SK-N-MC (cell line): ENCODE results near the gene PANK2.
A peak's percentile ranks its signal among the peaks of the same experiment; 100 is the strongest.

Experiments
- EZH2 ChIP-seq: fragments of 200-600 bp; sonication (generic); IDR thresholded peaks from one replicate; pipeline ENCODE4 v1.6.1; 2017; ENCODE audit warnings: antibody characterized with exemption
- FOXP2 ChIP-seq: optimal IDR thresholded peaks from 2 replicates; pipeline ENCODE3; 2011; ENCODE audit warnings: mild to moderate bottlenecking, moderate library complexity; ENCODE audit not compliant: insufficient read depth; ENCODE audit errors: extremely low read length, control extremely low read depth
- POLR2AphosphoS5 ChIP-seq: IDR thresholded peaks from 2 replicates; pipeline ENCODE4 v1.6.1; 2012; ENCODE audit warnings: mild to moderate bottlenecking, low read depth, low read length, borderline replicate concordance

GRCh38 chr20:3846740-3847428 is 42.3 kb upstream of the PANK2 start, which contains the start of gene MAVS:
- no peak for TF ChIP-seq EZH2
- peak; percentile 95 for TF ChIP-seq POLR2AphosphoS5
- TF ChIP-seq FOXP2, result no peak
